ENCODE measurements around the gene ETS1.
A peak's percentile ranks its signal among the peaks of the same experiment; 100 is the strongest.

The ETS1 gene

GRCh38 chr11:128412847-128413791 lies 174.2 kb downstream of the ETS1 start:
- Mint-ChIP-seq H3K36me3 (ENCODE audit: low read depth) (no peaks in the 10 kb centered on the region), H3K27ac (peak overlapping the region; percentile 78), H3K4me1 (ENCODE audit: low read depth) (peaks cover 59% of the 10 kb centered on the region), H3K9me3 (no peaks in the 10 kb centered on the region), H3K4me3 (peak overlapping the region; percentile 54), H3K27me3 (no peaks in the 10 kb centered on the region)

- peaks cover 46% of the 10 kb centered on the region for H3K4me1 Mint-ChIP-seq (ENCODE audit: low read depth)
- H3K4me3 Mint-ChIP-seq, result no peak overlapping the region
- no peaks in the 10 kb centered on the region for H3K36me3 Mint-ChIP-seq (ENCODE audit: low read depth)
- no peaks in the 10 kb centered on the region for H3K9me3 Mint-ChIP-seq
- H3K27me3 Mint-ChIP-seq, result no peaks in the 10 kb centered on the region
- peak overlapping the region; percentile 39 for H3K27ac Mint-ChIP-seq
These were observed 175.5 kb downstream of the ETS1 start for GRCh38 chr11:128411812-128412211.

GRCh38 chr11:128411150-128411549 lies 176.2 kb downstream of the ETS1 start:
- H3K27ac Mint-ChIP-seq, result no peak overlapping the region
- peaks cover 48% of the 10 kb centered on the region for H3K4me1 Mint-ChIP-seq (ENCODE audit: low read depth)
- no peaks in the 10 kb centered on the region for H3K36me3 Mint-ChIP-seq (ENCODE audit: low read depth)
- no peaks in the 10 kb centered on the region for H3K9me3 Mint-ChIP-seq
- H3K4me3 Mint-ChIP-seq, result no peak overlapping the region
- no peaks in the 10 kb centered on the region for H3K27me3 Mint-ChIP-seq

- Mint-ChIP-seq H3K9me3 (no peaks in the 10 kb centered on the region), H3K4me1 (ENCODE audit: low read depth) (peaks cover 39% of the 10 kb centered on the region), H3K27ac (no peak overlapping the region), H3K36me3 (ENCODE audit: low read depth) (no peaks in the 10 kb centered on the region), H3K27me3 (no peaks in the 10 kb centered on the region), H3K4me3 (no peak overlapping the region)
These were observed 177.9 kb downstream of the ETS1 start for GRCh38 chr11:128409476-128409875.
